ENCODE measurements around the gene JARID2.

DNA sequence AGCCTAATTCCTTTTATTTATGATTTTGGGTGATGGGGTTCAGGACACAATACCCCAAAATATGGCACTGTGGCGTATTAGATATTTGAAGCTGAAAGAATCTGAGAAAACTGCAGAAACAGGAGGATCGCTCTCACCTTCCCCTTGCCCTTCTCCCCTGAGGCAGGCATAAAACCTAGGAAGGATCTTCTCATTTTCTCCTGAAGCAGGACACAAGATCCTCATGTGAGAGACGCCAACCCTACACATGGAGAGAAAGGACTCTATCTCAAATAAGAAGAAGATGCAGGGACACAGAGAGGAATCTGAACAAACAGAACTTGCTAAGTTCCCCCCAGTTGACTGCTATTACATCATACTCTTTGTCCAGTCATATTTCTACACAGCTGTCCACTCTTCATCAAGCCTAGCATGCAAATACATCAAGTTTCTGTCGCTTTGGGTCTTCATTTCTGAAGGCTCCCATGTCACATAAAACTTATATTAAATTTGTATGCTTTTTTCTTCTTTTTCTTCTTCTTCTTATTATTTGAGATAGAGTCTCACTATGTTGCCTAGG is 307.9 kb downstream of the JARID2 start:
- TF ChIP-seq, protein P1, sequence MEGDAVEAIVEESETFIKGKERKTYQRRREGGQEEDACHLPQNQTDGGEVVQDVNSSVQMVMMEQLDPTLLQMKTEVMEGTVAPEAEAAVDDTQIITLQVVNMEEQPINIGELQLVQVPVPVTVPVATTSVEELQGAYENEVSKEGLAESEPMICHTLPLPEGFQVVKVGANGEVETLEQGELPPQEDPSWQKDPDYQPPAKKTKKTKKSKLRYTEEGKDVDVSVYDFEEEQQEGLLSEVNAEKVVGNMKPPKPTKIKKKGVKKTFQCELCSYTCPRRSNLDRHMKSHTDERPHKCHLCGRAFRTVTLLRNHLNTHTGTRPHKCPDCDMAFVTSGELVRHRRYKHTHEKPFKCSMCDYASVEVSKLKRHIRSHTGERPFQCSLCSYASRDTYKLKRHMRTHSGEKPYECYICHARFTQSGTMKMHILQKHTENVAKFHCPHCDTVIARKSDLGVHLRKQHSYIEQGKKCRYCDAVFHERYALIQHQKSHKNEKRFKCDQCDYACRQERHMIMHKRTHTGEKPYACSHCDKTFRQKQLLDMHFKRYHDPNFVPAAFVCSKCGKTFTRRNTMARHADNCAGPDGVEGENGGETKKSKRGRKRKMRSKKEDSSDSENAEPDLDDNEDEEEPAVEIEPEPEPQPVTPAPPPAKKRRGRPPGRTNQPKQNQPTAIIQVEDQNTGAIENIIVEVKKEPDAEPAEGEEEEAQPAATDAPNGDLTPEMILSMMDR (IDR thresholded peaks at IDR 0.05; ENCODE audit: low read length), result no peak
- TF ChIP-seq EZH2 (IDR thresholded peaks at IDR 0.05; ENCODE audit: borderline replicate concordance, low read length), result no peak

Data from OCI-LY1 (cell line).